ENCODE measurements around the gene ELK4.

Gene ELK4

DNA sequence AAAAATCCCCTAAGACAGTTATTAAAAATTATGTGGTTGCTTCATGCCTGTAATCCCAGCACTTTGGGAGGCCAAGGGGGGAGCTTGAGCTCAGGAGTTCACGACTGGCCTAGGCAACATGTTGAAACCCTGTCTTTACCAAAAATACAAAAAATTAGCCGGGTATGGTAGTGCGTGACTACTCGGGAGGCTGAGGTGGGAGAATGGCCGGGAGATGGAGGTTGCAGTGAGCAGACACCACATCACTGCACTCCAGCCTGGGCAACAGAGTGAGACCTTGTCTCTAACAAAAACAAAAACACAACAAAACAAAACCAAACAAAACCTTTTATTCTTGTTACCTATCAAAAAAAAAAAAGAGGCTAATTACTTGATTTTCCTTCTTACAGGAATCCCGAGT lies 2.1 kb downstream of the ELK4 start:
- no peak for DNase-seq

DNA sequence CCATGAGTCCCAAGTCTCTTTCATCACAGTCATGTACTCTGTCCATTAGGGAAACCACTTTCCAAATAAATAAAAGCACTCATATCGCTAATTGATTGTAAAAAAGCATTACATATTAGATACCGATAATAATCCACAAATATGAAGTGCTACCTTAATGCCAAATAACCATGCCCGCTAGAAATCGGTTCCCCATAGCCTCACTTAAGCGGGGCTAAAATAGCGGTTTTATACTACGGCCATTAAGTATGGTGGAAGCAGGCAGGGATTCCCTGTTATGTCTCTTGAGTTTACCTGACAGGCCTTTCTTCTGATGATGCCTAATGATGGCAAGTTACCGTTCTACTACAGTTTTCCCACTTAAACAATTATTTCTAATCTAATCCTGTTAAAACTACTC lies 3.9 kb downstream of the ELK4 start:
- DNase-seq: no peak

- DNase-seq: no peak
These were observed 5.6 kb downstream of the ELK4 start for GRCh38 chr1:205626216-205626615.

- no peak for DNase-seq
These were observed 8.2 kb downstream of the ELK4 start for GRCh38 chr1:205623646-205624045.

- DNase-seq: no peak
These were observed 11.5 kb downstream of the ELK4 start for GRCh38 chr1:205620269-205620668.

DNA sequence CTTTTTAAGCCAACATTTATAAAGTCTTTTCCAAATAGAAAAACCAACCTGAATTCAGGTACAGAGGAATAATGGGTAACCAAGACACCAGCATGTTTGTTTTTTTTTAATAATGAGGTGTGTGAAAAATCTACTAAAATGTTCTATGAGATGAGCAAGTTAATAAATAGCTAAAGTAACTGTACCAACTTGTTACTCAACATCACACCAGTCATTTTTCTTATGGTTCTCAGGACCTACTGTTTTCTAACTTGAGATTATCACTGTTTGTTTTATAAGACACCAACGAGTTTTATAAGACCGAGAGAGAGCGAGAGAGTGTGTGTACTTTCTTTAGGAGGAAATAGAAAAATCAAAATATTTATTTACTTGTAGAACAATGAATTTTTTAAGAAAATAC lies 12.4 kb downstream of the ELK4 start:
- no peak for DNase-seq

- DNase-seq: no peak
These were observed 15.1 kb downstream of the ELK4 start for GRCh38 chr1:205616563-205617293.

DNA sequence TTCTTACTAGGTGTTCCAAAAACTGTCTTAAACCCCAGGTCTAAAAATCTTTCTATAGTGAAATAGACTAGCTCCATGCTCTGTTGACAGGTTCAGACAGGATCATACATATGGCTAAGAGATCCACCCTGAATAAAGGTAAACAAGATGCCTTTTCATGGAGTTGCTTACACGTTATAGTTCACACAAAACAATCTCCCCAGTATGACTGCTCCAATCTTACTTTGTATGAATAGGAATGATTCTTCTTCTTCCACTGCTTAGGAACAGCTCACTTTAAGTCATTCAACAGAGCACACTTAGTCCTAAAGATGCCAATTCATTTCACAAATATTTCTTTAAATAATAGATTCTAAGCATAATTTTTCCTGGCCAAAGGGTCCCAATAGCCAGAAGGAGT lies 16.0 kb downstream of the ELK4 start:
- DNase-seq: no peak

- no peak for DNase-seq
These were observed 17.9 kb downstream of the ELK4 start for GRCh38 chr1:205613854-205614412.

GRCh38 chr1:205612556-205612955 lies 19.3 kb downstream of the ELK4 start:
- DNase-seq: no peak

DNA sequence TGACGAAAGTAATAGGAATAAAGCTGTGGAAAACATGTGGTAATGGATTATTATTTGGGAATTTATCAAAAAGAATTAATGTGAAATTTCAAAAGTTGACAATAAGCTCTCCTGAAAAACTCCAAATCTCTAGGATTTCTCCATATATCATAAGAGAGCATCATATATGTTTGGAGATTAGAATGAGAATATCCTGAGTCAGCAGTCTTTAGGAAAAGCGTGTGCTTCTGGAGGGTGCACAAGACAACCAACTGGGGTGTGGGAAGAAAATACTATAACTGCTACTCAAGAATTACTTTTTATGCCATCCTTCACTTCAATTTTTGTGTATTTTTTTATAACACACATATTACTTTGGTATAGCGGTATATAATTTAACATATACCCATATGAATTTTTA lies 19.7 kb downstream of the ELK4 start:
- DNase-seq: no peak

GRCh38 chr1:205610901-205611466 lies 20.8 kb downstream of the ELK4 start:
- no peak for DNase-seq

DNA sequence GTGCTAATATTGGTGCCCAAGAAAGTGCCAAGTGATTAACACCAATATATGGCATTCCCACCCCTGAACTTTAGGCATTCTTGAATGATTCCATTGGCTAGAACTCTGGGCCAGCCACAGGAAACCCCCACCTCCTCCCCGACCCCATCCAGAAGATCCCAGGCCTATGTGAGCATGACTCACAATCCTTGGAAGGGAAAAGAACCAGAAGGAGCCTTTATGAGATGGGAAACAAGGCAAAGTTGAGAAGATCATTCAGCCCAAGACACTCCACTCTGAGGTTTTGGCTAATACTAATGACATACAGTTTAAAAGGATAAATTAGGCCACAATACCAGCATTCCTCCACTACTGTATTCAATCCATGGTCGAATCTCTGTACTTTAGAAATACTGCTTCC lies 21.8 kb downstream of the ELK4 start:
- DNase-seq: no peak

DNA sequence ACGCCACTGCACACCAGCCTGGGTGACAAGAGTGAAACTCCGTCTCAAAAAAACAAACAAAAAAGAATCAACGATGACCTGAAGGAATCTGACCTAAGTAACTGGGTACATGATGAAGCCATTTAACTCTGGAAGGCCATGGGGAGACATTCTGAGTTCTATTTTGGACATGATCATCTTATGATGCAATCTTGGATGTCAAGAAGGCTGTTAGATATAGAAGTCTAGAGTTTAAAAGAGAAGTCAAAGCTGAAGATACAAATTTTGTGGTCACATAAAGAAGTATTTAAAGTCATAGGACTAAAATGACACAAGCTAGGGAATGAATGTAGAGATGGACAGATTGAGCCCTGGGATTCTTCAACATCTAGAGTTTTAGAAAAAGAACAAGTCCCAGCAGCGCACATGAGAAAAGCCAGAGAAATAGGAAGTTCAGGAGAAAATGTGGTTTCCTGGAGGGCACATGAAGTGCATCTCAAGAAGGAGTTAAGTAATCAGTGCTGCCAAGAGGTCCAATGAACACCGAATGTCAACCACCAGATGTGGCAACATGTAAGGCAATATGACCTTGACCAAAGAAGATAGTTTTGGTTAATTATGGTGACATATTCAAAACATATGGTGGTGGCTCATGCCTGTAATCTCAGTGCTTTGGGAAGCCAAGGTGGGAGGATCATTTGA lies 26.8 kb downstream of the ELK4 start:
- no peak for DNase-seq

GRCh38 chr1:205604059-205604458 lies 27.8 kb downstream of the ELK4 start:
- no peak for DNase-seq

DNA sequence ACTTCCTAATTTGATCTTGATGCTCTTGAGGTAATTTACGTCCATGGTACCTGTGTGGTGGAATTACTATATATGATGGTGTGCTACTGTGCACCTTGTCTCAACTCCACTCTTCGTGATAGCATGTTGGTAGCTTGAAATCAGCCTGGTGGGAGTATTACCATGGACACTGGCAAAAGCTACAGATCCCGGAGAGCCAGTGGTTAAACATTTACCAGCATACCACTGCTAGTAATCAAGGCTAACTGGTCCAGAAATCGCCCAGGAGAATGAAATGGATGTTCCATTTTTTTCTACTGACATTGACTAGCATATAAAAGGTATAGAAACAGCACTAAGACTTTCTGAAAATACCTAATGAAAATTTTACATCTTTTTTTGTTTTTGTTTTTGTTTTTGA lies 30.6 kb downstream of the ELK4 start:
- DNase-seq: no peak

DNA sequence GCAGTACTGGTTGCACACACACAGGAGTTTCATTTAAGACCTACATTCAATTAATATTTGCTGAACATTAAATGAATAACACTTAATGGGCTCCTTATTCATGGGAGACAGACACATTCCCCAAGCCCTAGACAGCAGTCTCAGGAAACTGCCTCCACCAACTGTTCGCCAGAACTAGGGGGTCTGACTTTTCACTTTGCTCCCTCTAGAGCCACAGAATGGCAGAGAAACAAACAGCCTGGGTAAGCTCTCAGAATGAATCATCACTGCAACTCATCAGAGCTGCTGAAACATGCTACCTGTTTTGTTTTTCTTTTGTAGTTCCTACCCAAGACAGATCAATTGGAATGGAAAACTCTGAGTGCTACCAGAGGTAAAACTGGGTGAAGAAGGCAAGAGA lies 31.7 kb downstream of the ELK4 start:
- DNase-seq: no peak

DNA sequence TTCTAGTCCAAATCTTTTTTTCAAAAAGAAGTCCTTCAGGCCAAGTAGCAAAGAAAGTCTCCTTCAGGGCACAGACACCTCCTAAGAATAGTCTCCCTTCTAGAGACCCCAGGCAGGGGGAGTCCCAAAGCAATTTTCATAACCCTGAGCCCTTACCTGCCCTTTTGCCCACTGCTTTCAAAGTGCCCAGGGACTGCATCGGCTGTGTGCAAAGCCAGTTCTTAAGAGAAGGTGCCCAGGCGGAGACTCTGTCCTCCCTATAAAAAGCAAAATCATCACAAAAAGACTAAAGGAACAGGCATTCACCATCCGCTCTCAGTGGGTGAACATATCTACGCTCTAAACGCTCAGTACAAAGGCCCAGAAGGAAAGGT lies 32.2 kb downstream of the ELK4 start:
- DNase-seq: no peak

DNA sequence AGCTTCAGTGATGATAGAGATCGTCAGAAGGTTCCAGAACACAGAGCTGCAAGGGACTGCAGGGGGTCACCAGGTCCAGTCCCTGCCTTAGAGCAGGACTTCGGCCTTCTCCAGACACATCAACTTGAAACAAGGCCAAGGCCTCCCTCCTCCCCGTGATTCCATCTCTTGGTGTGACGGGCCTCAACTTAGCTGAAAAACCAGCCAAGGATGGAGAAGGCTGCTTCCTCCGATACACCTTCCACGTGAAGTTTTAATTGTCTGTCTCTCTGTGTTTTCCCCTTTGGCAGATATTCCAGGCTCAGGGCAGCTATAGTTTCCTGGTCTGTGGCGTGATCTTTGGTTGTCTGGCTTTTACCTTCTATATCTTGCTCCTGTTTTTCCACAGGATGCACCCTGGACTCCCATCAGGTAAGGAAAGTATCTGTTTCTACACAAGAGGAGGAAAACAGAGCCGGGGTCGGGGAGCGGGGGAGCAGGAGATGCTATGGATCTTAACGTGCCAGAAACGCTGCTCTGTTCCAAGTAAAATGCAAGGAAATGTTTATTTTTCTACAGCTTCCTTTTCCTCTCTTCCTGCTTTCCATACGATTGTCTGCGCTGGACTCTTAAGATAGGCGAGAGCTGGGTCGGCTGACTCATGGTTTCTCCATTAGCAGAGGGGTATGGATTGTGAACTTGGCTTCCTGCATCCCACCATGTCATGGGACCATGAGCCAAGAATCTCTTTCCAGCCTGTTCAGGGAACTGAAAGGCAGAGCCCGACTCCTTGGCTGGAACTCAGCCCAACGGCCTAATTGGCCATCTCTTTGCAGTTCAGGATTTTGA lies 32.8 kb downstream of the ELK4 start:
- no peak for DNase-seq

GRCh38 chr1:205597691-205598314 lies 34.0 kb downstream of the ELK4 start:
- no peak for DNase-seq

DNA sequence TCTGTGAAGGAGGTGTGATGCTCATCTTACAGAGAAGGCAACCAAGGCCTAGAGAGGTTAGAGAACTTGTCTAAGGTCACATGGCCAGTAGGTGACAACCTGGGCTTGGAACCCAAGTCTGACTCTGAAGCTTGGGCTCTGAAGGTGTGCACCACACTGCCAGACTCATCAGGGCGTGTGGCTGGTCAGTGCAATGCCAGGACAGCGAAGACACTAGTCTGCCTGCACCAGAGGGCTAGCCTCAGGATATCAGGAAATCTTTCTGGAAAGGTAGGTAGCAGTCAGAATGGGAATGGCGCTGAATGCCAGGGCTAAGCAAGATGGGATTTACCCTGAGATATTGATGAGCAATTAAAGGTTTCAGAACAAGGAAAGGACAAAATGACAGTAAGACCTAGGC lies 34.9 kb downstream of the ELK4 start:
- no peak for DNase-seq

DNA sequence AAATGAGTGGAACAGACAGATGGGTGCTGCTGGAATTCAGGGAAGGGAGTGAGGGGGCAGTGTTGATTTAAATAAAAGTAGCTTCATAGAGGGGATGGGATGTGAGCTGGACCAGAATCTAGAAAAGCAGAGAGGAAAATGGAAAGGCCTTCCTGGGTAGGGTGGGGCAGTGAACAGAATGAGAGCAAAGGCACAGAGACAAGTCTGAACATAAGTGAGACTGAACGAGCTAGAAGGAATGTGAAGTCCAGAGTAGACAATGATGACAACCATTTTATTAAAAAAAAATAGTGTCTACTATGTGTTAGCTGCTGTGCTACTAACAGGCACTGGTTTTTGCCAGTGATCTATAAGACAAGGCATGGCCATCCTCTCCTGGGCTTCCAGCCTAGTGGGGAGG lies 36.0 kb downstream of the ELK4 start:
- DNase-seq: no peak

DNA sequence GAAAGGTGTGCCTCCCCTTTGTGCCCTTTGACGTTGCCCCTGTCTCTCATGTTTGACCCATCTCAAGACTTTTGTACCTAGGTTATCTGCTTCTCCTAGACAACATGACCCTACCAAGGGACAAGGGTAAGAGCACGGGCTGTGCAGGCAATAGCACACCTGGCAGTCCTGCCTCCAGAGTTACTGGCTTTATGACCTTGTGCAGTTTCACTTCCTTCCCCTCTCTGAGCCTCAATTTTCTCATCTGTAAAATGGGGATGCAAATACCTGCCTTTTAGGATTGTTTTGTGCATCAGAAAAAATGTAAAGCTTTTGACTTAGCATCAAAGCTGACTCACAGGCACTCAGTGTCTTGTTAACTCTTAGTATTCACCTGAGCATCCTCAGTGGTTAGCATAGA lies 36.4 kb downstream of the ELK4 start:
- DNase-seq: no peak
